ENCODE data around the gene VCL.

GRCh38 chr10:74086317-74086716 lies 88.4 kb downstream of the VCL start:
- TF ChIP-seq BHLHE40 (IDR thresholded peaks at IDR 0.05; ENCODE audit: borderline replicate concordance) (no peak), ARNT (IDR thresholded peaks at IDR 0.05) (no peak), FOXM1 (IDR thresholded peaks at IDR 0.05; ENCODE audit: borderline replicate concordance) (no peak)

Data from HEK293T (cell line).